Measurements from ENCODE around the gene PLCB3. TPM values are rescaled to one million over a fixed set of nuclear protein-coding genes. Genes with fewer than 3 reads are reported as not detected.

PLCB3 gene
- total RNA-seq, 1 donor from 2014 or later = 20.8 TPM

DNA sequence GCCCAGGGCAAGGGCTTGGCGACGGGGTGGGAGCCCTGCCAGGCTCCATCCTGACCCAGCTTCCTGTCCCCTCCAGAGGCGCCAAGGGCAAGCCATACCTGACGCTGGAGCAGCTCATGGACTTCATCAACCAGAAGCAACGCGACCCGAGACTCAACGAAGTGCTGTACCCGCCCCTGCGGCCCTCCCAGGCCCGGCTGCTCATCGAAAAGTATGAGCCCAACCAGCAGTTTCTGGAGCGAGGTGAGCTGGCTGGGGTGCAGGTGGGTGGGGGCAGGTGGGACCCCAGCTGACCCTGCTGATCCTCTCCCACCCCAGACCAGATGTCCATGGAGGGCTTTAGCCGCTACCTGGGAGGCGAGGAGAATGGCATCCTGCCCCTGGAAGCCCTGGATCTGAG lies 5.0 kb downstream of the PLCB3 start:
- FAIRE-seq = no peak
- Histone ChIP-seq H3K27me3 (ENCODE audit: control insufficient read depth, insufficient read depth, low read length) (no peaks in the 10 kb centered on the region), H3K36me3 (ENCODE audit: control insufficient read depth, insufficient read depth, low read length) (peaks cover 47% of the 10 kb centered on the region), H3K4me3 (ENCODE audit: low read depth, low read length) (no peak overlapping the region)
- TF ChIP-seq, protein P1, sequence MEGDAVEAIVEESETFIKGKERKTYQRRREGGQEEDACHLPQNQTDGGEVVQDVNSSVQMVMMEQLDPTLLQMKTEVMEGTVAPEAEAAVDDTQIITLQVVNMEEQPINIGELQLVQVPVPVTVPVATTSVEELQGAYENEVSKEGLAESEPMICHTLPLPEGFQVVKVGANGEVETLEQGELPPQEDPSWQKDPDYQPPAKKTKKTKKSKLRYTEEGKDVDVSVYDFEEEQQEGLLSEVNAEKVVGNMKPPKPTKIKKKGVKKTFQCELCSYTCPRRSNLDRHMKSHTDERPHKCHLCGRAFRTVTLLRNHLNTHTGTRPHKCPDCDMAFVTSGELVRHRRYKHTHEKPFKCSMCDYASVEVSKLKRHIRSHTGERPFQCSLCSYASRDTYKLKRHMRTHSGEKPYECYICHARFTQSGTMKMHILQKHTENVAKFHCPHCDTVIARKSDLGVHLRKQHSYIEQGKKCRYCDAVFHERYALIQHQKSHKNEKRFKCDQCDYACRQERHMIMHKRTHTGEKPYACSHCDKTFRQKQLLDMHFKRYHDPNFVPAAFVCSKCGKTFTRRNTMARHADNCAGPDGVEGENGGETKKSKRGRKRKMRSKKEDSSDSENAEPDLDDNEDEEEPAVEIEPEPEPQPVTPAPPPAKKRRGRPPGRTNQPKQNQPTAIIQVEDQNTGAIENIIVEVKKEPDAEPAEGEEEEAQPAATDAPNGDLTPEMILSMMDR (IDR thresholded peaks at IDR 0.05; ENCODE audit: insufficient read depth, low read length, severe bottlenecking) = no peak
- no peak for DNase-seq (ENCODE audit: low read depth)

DNA sequence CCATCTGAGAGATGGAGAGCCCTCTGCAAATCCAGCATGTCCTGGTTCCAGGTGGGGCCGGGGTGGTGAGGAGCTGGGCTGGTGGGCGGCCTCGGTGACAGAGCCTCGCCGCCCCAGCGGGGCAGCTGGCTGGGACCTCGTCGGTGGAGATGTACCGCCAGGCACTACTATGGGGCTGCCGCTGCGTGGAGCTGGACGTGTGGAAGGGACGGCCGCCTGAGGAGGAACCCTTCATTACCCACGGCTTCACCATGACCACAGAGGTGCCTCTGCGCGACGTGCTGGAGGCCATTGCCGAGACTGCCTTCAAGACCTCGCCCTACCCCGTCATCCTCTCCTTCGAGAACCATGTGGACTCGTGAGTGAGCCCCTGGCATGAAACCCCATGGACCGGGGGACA lies 7.0 kb downstream of the PLCB3 start:
- TF ChIP-seq, protein P1 (IDR thresholded peaks at IDR 0.05; ENCODE audit: insufficient read depth, low read length, severe bottlenecking) = no peak
- FAIRE-seq = no peak
- Histone ChIP-seq H3K4me3 (ENCODE audit: low read depth, low read length) (no peak overlapping the region), H3K27me3 (ENCODE audit: control insufficient read depth, insufficient read depth, low read length) (no peaks in the 10 kb centered on the region), H3K36me3 (ENCODE audit: control insufficient read depth, insufficient read depth, low read length) (peaks cover 62% of the 10 kb centered on the region)
- DNase-seq (ENCODE audit: low read depth) = no peak

DNA sequence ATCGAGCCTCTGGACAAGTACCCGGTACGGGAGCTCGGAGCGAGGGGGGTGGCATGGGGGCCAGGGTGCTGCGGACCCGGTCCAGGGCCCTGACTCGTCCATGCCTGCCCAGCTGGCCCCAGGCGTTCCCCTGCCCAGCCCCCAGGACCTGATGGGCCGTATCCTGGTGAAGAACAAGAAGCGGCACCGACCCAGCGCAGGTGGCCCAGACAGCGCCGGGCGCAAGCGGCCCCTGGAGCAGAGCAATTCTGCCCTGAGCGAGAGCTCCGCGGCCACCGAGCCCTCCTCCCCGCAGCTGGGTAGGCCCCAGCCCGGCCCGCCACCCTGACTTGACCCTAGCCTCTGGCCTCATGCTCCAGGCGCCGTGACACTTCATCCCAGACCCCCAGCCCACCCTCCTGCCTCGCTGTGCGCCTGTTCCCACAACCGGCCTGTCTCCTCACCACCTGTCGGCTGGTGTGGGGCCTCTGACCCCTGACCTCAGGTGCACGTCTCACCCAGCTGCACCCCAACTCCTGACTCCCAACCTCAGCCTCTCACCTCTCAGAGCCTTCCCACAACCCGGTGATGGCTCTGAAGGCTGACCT lies 7.7 kb downstream of the PLCB3 start:
- TF ChIP-seq, protein P1 (IDR thresholded peaks at IDR 0.05; ENCODE audit: insufficient read depth, low read length, severe bottlenecking) = no peak
- Histone ChIP-seq H3K36me3 (ENCODE audit: control insufficient read depth, insufficient read depth, low read length) (peaks cover 69% of the 10 kb centered on the region), H3K27me3 (ENCODE audit: control insufficient read depth, insufficient read depth, low read length) (no peaks in the 10 kb centered on the region), H3K4me3 (ENCODE audit: low read depth, low read length) (no peak overlapping the region)
- DNase-seq (ENCODE audit: low read depth) (no peak), FAIRE-seq (no peak)

DNA sequence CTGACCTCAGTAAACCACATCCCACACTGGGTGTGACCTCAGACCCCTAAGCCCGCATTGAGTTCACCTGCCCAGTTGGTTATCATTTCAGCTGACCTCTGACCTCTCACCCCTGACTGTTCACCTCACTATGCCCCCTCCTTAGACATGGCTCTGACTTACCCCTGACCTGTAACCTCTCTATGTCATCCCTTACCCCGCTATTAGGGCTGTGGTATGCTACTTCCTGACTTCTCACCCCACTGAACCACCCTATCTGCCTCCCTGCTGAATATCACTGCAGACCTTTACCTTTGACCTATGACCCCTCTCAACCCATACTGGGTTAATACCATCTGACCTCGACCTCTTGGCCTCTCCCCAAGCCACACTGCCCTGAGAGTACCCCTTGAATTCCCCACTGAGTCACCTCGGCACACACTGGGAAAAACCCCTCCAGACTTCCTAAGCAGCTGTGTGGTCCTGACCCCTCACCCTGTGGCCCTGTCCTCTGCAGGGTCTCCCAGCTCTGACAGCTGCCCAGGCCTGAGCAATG lies 8.3 kb downstream of the PLCB3 start:
- TF ChIP-seq, protein P1 (IDR thresholded peaks at IDR 0.05; ENCODE audit: insufficient read depth, low read length, severe bottlenecking) = no peak
- Histone ChIP-seq H3K4me3 (ENCODE audit: low read depth, low read length) (no peak overlapping the region), H3K36me3 (ENCODE audit: control insufficient read depth, insufficient read depth, low read length) (peaks cover 68% of the 10 kb centered on the region), H3K27me3 (ENCODE audit: control insufficient read depth, insufficient read depth, low read length) (no peaks in the 10 kb centered on the region)
- DNase-seq (ENCODE audit: low read depth) (no peak), FAIRE-seq (no peak)

DNA sequence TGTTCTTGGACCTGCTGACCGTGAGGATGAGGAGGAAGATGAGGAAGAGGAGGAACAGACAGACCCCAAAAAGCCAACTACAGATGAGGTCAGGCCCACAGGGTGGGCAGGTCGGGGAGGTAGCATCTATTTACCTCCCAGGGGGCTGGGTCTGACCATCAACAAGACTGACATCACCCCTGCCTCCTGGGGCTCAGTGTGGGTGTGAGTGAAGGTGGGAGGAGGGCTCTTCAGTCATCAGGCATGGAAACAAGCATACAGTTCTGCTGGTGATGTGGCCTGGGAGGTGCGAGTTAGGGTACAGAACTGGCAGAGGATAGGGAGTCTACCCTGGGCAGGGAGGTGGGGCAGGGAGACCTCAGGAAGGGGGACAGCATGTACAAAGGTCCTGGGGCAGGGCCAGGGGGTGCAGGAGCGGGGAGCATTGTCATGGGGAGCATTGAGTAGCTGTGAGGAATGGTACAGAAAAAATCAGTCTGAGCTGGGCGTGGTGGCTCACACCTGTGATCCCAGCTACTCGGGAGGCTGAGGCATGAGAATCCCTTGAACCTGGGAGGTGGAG lies 8.9 kb downstream of the PLCB3 start:
- TF ChIP-seq, protein P1 (IDR thresholded peaks at IDR 0.05; ENCODE audit: insufficient read depth, low read length, severe bottlenecking) = no peak
- H3K4me3 ChIP-seq (ENCODE audit: low read depth, low read length) = no peak overlapping the region
- FAIRE-seq (no peak), DNase-seq (ENCODE audit: low read depth) (no peak)
- H3K27me3 ChIP-seq (ENCODE audit: control insufficient read depth, insufficient read depth, low read length) = no peaks in the 10 kb centered on the region
- H3K36me3 ChIP-seq (ENCODE audit: control insufficient read depth, insufficient read depth, low read length) = peaks cover 65% of the 10 kb centered on the region

All from bronchial epithelial cell (primary cell).